SIG-M5 treated with dmso at 0.1 percent for 504 hours (cell line): Measurements from ENCODE around the gene LGALS1.

Experiments used
- DNase-seq: peaks from one replicate; lab custom pipeline; 2025; ENCODE audit not compliant: unreplicated experiment; lab: John Stamatoyannopoulos, UW

LGALS1 gene

DNA sequence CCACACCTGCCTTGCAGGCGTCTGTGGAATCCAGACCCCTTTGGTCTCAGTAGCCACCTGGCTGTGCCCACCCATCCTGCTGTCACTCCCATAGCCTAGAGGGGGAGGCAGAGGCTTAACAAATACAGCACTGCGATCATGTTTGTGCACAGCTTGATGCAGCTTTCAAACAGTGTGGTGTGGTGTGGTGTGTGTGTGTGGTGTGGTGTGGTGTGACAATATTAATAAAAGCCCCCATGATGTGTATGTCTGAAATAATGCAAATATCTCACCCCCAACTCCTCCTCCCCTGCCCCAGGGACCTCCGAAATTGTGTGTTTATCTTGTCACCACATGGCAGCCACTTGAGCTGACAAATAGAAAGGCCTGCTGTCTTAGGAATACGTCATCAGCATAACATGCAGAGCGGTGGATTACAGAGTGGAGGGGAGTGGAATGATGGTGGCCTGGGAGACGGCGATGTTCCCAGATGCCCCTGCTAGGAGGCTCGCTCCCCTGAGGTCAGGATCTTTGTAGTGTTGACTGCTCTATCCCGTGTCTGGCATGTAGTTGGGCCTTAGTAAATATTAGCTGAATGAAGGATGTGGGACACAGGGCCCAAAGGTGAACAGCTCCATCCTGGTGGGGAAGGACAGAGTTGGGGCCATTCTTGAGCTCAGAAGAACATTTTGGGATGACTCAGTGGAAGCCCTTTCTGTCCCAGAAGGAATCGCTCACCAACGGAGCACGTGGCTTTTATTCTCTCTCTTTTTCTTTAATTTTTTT is 14.1 kb upstream of the LGALS1 start:
- no peak for DNase-seq

DNA sequence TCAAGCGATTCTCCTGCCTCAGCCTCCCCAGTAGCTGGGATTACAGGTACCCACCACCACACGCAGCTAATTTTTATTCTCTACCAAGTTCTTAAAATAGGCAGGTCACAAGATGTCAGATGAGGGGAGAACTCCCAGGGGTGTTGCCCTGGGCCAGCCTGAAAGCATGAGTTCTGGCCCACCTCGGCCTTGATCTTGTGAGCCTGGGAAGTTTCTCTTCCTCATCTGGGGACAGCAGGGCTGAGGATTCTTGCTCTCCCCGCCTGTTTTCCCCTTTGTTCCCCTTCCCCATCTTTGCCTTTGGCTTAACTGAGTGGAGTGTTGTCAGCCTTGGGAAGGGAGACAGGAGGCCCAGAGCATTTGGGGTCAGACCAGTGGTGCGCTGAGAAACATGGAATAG is 13.4 kb upstream of the LGALS1 start:
- no peak for DNase-seq

DNA sequence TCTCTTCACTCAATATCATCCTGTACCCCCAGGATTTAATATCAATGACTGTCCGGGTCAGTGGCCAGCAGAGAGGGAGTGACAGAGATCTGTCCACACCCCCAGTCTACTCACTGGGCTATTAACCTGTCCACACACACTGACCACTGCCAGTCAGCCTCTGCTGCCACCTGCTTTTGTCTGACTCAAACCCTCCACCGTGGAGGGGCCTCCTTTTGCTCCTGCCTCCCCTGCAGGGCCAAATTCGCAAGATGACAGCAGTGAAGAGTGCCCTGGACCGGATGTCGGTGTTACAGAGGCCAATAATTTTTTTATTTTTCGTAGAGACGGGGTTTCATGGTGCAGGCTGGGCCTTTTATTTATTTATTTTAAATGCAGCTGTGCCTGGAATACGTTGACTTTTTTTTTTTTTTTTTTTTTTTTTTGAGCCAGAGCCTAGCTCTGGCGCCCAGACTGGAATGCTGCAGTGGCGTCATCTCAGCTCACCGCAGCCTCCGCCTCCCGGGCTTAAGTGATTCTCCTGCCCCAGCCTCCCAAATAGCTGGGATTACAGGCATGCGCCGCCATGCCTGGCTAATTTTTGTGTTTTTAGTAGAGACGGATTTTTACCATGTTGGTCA is 11.8 kb upstream of the LGALS1 start:
- DNase-seq: no peak

DNA sequence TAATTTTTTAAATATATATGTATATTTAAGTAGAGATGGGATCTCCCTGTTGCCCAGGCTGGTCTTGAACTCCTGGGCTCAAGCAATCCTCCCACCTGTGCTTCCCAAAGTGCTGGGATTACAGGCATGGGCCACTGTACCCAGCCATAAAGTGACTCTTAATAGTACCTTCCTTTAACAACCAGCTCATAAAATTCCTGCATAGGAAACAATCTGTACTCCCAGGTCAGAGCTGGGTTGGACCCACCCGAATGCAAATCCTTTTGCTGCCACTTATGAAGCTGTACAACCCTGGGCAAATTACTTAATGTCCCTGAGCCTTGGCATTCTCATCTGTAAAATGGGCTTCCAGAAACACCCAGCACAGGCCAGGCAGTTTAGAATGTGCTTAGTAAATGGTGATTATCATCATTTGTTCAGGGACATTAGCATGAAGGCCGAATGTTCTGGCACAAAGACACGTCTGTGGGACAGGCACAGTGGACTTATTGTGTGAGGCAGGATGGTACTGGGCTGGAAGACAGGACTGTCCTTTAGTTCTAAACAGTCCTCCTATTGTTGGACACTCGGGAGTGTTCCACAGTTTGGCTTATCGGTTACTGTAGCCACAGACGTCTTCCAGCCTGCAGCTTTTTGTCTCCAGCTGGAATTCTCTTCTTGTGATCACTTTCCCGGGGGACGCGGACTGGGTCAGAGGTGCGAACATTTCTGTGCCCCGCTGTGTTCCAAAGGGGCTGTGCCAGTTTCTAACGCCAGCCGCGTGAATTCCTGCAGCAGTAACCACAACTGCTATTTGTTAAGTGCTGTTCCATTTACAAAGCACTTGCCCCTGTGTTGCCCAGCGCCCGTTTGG is 11.0 kb upstream of the LGALS1 start:
- DNase-seq: no peak

DNA sequence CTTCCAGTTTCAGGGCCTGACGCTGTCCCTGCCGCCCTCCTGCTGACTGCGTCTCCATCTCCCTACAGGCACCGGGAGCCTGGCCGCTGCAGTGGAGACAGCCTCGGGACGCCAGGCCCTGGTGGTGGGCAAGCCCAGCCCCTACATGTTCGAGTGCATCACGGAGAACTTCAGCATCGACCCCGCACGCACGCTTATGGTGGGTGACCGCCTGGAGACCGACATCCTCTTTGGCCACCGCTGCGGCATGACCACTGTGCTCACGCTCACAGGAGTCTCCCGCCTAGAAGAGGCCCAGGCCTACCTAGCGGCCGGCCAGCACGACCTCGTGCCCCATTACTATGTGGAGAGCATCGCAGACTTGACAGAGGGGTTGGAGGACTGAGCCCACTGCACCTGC is 9.9 kb upstream of the LGALS1 start:
- no peak for DNase-seq

DNA sequence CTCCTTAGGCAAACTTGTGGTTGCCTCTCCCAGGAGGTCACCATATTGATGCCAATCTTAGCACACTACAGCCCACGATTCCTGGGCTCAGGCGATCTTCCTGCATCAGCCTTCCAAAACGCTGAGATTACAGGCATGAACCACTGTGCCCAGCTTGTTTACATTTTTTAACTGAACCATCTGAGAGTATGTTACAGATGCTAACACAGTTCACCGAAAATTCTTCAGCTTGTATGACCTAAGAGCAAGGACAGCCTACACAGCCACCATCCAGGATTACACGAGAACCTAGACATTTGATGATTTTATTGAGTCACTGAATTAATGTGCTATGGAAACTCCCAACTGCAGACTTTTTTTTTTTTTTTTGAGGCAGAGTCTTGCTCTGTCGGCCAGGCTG is 5.8 kb upstream of the LGALS1 start:
- DNase-seq: no peak

DNA sequence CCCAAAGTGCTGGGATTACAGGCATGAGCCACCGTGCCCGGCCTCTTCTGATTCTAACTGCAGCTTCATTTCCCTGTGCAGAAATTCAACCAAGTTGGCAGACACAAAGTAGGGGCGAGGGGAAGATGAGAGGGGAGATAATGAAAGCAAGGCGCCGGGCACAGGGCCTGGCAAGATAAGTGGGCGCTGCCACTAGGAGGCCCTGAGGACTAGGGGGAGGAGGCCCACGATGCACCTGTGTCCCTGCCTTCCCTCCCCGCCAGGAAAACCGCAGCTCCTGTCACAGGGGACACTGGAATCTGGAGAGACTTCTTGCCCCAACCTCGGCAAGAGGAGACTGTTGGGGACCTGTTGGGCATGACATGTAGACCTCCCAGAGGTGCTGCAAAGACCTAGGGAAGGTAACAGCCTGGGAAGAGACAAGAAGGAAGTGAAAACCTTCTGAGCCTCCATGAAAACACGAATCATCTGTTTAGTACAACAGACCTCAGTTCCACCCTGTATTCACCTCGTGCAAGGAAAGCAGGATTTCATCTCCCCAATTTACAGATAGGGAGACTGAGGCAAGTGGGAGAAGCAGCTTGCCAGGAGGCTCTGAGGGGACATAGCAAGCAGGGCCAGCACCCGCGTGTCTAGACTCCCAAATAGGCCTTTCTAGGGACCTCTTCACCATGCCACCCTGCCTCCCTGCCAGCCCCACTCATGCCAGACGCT is 3.1 kb upstream of the LGALS1 start:
- DNase-seq: no peak

DNA sequence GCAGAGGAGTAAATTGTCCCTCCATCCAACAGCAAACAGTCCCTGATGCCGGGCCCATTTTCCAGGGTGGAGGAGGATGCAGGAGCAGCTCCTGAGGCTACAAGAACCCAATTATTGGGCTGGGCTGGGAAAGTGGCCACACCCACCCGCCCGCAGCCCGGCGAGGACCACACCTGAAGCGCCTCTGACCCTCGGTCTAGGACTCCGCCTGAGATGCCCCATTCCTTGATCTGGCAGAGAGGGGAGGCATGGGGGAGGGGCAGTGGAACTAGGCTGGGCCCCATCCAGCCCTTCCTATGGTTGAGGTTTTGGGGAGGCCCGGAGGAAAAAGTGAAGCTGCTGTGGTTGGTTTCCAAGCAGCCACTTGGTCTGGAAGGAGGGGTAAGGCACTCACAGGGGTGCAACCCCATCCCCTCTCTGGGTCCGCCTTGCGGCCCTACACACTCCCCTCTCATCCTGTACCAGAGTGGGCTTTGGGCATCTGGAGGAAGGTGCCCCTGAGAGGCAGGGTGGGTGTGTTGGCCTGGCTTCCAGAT is 2.4 kb upstream of the LGALS1 start:
- no peak for DNase-seq

DNA sequence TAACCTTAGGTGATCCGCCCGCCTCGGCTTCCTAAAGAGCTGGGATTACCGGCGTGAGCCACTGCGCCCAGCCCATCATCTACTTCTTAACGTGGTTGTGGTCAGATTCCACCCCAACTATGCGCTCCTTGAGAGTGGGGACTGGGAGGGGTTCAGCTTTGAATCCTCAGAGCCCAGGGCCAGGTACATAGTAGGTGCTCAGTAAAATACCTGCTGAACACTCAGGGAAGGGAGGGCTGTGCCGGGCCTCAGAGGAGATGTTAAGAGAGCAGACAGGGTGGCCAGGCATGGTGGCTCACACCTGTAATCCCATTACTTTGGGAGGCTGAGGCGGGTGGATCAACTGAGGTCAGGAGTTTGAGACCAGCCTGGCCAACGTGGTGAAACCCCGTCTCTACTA is 1.2 kb upstream of the LGALS1 start:
- DNase-seq: no peak

DNA sequence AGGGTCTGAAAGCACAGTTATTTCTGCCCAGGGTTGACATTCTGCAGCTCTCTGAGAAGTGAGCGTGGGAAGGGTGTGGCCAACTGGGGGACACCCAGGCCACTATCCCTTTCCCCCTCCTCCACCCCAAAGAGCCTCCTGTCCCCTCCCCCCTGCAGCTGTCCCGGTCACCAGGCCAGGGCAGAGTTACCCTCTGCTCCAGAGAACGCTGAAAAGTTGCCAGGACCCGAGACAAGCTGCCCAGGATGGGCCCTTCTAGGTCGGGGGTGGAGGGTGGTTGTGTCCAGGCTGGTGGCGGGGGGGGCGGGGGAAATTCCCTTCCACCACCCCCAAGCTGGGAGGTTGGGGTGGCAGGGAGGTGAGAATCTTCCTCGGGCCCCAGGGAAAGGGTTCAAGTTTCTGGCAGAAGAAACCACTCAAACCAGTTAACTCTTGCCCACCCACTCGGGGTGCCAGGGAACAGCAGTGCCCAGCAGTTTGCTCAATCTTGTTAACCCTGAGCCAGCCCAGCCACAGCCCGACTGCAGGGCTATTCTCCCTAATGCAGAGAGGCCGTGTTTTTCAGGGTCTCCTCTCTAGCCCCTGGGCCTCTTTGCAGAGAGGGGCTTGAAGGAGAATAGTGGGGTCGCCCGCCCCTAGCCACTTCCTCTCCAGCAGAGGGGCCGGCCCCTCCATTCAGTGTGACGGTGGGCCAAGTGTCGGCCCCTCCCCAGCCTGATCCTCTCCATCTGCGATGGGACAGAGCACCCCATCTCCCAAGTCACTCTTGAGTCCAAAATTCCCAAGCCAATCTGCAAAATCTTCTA is 697 bp downstream of the LGALS1 start:
- no peak for DNase-seq

DNA sequence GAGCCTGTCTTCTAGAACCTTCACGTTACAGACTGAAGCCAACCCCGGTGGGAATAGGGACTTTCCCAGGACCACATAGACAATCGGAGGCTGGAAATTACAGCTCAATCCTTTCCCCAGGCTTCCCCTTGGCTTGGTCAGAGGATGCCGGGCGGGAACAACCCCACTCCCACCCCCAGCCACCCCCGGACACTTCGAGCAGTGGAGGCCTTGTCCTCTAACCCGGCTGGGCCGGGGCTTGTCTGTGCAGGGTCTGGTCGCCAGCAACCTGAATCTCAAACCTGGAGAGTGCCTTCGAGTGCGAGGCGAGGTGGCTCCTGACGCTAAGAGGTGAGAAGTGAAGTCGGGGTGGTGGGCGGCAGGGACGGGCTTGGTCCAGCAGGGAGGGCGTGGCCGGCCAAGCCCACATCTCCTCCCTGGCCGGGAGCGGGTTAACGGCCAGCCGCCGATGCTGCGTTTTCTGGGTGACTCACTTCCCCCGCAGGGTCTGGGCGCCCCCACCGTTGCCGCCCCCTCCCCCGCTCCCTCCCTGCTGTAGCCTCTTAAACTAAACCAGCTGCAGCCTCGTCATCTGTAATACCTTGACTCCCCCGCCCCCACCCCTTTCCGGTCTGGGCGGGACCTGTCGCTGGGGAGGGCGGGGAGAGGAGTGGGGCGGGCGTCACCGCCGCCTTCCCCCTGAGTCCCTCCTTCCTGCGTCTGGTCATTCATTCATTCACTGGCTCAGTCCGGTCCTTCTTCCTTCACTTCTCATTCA is 1.5 kb downstream of the LGALS1 start:
- peak; percentile 90 for DNase-seq

DNA sequence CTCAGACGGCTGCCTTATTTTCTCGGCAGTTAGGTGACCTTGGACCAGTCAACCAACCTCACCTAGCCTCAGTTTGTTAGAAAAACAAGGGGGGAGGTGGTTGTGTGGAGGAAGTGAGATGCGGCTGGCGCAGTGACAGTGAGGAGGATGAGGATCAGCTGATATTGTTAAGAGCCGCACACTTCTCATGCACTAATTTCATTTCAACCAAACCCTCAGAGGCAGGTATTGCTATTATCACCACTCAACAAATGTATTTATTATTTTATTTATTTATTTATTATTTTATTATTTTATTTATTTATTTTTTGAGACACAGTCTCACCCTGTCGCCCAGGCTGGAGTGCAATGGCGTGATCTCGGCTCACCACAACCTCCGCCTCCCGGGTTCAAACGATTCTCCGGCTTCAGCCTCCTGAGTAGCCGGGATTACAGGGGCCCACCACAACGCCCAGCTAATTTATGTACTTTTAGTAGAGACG is 2.1 kb downstream of the LGALS1 start:
- DNase-seq: no peak

DNA sequence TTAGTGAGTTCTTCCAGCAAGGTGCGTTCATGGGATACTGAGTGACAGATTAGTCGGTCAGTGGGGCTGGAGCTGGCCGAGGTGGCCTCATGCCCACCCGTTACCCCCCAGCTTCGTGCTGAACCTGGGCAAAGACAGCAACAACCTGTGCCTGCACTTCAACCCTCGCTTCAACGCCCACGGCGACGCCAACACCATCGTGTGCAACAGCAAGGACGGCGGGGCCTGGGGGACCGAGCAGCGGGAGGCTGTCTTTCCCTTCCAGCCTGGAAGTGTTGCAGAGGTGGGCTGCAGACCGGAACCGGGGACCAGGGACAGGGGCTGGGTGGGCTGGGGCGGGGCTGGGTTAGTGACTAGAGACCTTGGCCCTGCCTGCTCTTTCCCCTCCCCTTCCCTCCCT is 2.9 kb downstream of the LGALS1 start:
- DNase-seq: no peak

DNA sequence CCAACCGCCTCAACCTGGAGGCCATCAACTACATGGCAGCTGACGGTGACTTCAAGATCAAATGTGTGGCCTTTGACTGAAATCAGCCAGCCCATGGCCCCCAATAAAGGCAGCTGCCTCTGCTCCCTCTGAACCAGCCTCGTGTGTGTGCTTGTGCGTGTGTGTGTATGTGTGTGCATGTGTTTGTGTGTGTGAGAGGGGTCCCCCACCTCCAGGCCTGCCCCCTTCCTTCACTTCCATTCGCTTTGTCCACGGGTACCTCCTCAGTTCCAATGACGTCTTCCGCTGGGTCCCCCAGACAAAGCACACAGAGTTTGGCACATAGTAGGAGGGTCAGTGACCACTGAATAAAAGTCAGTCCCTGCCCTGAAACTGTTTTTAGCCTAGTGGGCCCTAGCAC is 4.2 kb downstream of the LGALS1 start:
- no peak for DNase-seq

DNA sequence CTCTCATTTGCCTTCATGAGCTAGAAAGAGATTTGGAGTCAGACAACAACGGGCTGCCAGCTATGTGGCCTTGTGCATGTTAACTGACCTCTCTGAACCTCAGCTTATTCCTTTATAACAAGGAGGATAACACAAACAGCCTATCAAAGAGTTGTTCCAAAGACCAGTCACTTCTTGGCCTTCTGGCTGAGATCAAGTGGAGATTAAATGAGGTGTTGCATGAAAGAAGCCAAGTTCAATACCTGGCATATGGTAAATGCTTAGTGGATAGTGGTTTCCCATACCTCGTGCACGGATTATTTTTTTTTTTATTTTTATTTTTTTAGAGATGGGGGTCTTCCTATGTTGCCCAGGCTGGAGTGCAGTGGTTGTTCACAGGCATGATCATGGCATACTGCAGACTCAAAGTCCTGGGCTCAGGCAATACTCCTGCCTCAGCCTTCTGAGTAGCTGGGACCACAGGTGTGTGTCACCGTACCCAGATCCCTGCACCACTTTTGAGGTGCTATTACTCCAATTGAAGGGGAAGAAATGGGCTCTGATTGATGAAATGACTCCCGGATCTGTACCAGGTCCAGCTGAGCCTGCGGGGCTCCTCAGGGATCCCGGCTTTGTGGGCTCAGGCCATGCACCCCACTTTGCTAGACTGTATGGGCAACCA is 4.9 kb downstream of the LGALS1 start:
- DNase-seq: no peak

DNA sequence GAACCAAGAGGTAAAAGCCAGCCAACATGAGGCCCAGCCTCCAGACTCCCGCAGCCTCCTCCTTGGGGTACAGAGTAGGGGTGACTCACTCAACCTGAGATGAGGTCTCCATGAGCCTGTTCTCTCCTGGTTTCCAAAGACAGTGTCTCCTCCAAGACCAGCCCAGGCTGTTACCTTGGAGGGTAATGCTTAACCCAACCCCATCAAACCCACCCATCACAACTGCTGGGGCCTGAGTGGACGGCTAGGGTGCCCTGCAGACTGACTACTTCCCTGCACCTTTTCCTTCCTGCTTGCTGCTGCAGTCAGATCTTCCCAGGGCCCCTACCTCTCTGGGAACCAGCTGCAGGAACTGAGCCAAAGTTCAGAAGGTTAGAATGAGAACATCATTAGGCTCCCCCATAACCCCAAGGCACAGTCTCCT is 5.6 kb downstream of the LGALS1 start:
- DNase-seq: no peak

DNA sequence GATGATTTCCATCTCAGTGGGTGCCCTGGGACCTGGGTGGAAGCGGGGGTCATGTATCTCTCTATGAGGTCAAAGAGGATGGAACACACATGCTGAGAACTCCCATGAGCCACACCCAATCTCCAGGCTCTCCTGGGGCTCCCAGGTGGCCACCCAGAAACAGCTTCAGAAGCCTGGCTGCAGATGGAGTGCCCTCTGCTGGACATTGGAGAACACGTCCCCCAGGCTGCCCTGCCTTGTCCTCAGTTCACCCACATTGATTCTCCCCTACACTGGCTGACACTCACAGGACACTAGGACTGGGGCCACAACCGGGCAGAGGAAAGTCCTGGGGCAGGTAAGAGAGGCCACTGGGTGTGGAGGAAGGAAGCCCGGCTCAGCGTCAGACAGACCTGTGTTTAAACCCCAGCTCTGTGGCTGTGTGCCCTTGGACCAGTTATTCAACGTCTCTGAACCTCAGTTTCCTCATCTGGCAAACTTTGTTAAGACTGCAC is 6.2 kb downstream of the LGALS1 start:
- peak; percentile 64 for DNase-seq

DNA sequence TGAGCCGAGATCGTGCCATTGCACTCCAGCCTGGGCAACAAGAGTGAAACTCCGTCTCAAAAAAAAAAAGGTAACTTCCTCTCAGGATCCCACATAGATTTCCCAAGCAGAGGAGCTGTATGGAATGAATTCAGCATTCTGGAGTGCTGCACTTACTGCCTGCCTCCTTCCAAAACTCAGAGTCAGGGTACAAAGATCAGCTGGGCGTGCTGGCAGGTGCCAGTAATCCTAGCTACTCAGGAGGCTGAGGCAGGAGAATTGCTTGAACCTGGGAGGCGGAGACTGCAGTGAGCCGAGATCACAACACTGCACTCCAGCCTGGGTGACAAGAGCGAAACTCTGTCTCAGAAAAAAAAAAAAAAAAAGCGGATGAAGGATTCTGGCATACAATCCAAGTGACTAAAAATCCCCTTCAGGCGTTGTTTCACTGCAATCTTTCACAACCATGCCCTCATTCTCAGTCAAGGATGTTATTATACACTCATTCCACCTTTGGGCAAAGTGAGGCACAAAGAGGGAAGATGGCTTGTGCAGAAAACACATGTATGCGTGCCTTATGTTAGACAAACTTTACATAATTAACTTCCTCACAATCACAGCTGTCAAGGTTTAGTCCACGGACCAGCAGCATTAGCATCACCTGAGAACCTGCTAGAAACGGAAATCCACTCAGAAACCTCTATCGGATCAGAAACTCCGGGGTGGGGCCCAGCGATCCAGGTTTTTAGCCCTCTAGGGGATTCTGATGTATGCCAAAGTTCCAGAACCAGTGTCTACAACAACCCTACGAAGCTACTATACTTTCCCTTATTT is 9.6 kb downstream of the LGALS1 start:
- DNase-seq: no peak
